ENCODE data around the gene ELF5.

The ELF5 gene

DNA sequence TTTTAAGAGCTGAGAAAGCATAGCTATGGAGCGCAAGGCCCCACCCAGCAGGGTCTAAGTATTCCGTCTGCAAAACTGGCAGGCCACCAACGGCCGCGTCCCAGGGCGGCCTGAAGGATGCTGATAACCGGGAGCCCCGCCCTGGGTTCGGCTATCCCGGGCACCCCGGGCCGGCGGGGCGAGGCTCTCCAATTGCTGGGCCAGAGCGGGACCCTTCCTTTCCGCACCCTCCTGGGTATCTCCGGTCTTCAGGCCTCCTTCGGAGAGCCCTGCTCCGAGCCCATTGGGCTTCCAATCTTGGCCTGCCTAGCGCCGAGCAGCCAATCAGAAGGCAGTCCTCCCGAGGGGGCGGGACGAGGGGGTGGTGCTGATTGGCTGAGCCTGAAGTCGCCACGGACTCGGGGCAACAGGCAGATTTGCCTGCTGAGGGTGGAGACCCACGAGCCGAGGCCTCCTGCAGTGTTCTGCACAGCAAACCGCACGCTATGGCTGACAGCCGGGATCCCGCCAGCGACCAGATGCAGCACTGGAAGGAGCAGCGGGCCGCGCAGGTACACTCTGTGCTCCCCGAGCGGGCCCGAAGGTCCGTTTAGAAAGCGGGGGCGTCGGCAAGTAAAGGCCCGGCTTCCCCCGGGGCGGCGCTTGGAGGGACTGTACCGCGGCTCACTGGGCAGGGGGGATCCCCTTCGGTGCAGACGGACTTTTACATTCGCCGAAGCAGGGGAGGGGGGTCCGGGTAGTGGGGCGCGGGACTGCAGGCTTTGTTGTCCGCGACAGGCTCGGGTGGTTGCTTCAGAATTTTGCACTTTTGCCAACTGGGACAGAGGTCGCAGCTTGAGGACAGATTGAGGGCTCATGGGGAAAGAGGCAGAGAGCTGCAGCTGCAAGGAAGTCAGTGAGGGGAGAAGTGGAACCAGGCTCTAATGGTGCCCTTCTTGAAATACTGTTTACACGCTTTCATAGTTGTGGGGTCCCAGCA, 74.8 kb downstream of the ELF5 start, which contains the start of gene CAT (continued):
- TF ChIP-seq, protein P1, sequence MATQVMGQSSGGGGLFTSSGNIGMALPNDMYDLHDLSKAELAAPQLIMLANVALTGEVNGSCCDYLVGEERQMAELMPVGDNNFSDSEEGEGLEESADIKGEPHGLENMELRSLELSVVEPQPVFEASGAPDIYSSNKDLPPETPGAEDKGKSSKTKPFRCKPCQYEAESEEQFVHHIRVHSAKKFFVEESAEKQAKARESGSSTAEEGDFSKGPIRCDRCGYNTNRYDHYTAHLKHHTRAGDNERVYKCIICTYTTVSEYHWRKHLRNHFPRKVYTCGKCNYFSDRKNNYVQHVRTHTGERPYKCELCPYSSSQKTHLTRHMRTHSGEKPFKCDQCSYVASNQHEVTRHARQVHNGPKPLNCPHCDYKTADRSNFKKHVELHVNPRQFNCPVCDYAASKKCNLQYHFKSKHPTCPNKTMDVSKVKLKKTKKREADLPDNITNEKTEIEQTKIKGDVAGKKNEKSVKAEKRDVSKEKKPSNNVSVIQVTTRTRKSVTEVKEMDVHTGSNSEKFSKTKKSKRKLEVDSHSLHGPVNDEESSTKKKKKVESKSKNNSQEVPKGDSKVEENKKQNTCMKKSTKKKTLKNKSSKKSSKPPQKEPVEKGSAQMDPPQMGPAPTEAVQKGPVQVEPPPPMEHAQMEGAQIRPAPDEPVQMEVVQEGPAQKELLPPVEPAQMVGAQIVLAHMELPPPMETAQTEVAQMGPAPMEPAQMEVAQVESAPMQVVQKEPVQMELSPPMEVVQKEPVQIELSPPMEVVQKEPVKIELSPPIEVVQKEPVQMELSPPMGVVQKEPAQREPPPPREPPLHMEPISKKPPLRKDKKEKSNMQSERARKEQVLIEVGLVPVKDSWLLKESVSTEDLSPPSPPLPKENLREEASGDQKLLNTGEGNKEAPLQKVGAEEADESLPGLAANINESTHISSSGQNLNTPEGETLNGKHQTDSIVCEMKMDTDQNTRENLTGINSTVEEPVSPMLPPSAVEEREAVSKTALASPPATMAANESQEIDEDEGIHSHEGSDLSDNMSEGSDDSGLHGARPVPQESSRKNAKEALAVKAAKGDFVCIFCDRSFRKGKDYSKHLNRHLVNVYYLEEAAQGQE (tag by site-specific recombination; IDR thresholded peaks at IDR 0.05): no peak
- TF ChIP-seq SCRT1 (tag by site-specific recombination; IDR thresholded peaks at IDR 0.05; ENCODE audit: borderline replicate concordance): peak; percentile 95
- peak; percentile 63; the same call in 1 of the 2 replicates for TF ChIP-seq ZNF785 (tag by site-specific recombination; IDR thresholded peaks at IDR 0.05)
- TF ChIP-seq, protein P2, sequence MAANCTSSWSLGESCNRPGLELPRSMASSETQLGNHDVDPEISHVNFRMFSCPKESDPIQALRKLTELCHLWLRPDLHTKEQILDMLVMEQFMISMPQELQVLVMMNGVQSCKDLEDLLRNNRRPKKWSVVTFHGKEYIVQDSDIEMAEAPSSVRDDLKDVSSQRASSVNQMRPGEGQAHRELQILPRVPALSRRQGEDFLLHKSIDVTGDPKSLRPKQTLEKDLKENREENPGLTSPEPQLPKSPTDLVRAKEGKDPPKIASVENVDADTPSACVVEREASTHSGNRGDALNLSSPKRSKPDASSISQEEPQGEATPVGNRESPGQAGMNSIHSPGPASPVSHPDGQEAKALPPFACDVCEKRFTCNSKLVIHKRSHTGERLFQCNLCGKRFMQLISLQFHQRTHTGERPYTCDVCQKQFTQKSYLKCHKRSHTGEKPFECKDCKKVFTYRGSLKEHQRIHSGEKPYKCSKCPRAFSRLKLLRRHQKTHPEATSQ (tag by site-specific recombination; IDR thresholded peaks at IDR 0.05): no peak
- 0 out of 2 replicates have a peak, but pooled peaks have one; percentile 14 for TF ChIP-seq ZBTB21 (tag by site-specific recombination; IDR thresholded peaks at IDR 0.05)
- TF ChIP-seq ZNF362 (tag by site-specific recombination; IDR thresholded peaks at IDR 0.05): no peak
- TF ChIP-seq ZNF16 (tag by site-specific recombination; IDR thresholded peaks at IDR 0.05; ENCODE audit: low read depth): peak; percentile 28; the same call in 1 of the 2 replicates
- TF ChIP-seq MEIS1 (CRISPR knock-in tag; IDR thresholded peaks at IDR 0.05; ENCODE audit: borderline replicate concordance): no peak
- peak; percentile 42 for TF ChIP-seq YY1 (tag by site-specific recombination; IDR thresholded peaks at IDR 0.05)
- peak; percentile 68 for TF ChIP-seq KLF1 (tag by site-specific recombination; IDR thresholded peaks at IDR 0.05)
- no peak for TF ChIP-seq ZNF114 (tag by site-specific recombination; IDR thresholded peaks at IDR 0.05)
- TF ChIP-seq ZNF26 (tag by site-specific recombination; IDR thresholded peaks at IDR 0.05): no peak
- TF ChIP-seq ZNF211 (tag by site-specific recombination; IDR thresholded peaks at IDR 0.05; ENCODE audit: low read depth): no peak
- TF ChIP-seq ZNF555 (tag by site-specific recombination; conservative IDR thresholded peaks at IDR 0.05): no peak
- no peak for TF ChIP-seq TSHZ1 (tag by site-specific recombination; IDR thresholded peaks at IDR 0.05; ENCODE audit: borderline replicate concordance)
- peak; percentile 54 for TF ChIP-seq EGR2 (tag by site-specific recombination; IDR thresholded peaks at IDR 0.05; ENCODE audit: low read depth)
- TF ChIP-seq ZFHX2 (tag by site-specific recombination; conservative IDR thresholded peaks at IDR 0.05): peak; percentile 72
- TF ChIP-seq ZNF792 (tag by site-specific recombination; IDR thresholded peaks at IDR 0.05): peak; percentile 65; the same call in 1 of the 2 replicates
- TF ChIP-seq ZIC2 (tag by site-specific recombination; IDR thresholded peaks at IDR 0.05): peak; percentile 86
- no peak for TF ChIP-seq ZNF530 (tag by site-specific recombination; IDR thresholded peaks at IDR 0.05; ENCODE audit: low read depth)
- TF ChIP-seq OSR2 (tag by site-specific recombination; IDR thresholded peaks at IDR 0.05): no peak
- TF ChIP-seq ZSCAN16 (tag by site-specific recombination; IDR thresholded peaks at IDR 0.05): 0 out of 2 replicates have a peak, but pooled peaks have one; percentile 54
- no peak for TF ChIP-seq ZNF366 (tag by site-specific recombination; conservative IDR thresholded peaks at IDR 0.05)
- no peak for TF ChIP-seq ZNF621 (tag by site-specific recombination; IDR thresholded peaks at IDR 0.05)
- 0 out of 2 replicates have a peak, but pooled peaks have one; percentile 11 for TF ChIP-seq ZNF133 (tag by site-specific recombination; IDR thresholded peaks at IDR 0.05)
- TF ChIP-seq ZBTB8A (tag by site-specific recombination; IDR thresholded peaks at IDR 0.05): peak; percentile 83
- no peak for TF ChIP-seq ZNF350 (tag by site-specific recombination; IDR thresholded peaks at IDR 0.05)
- peak; percentile 91 for TF ChIP-seq ZNF624 (tag by site-specific recombination; IDR thresholded peaks at IDR 0.05)
- TF ChIP-seq ZNF23 (tag by site-specific recombination; IDR thresholded peaks at IDR 0.05; ENCODE audit: borderline replicate concordance): no peak
